Measurements from ENCODE around the gene KIAA1549. TPM values are rescaled to one million over a fixed set of nuclear protein-coding genes. Genes with fewer than 3 reads are reported as not detected.

The KIAA1549 gene
- total RNA-seq, 1 experiment from 2014 or later = 19.9 TPM

DNA sequence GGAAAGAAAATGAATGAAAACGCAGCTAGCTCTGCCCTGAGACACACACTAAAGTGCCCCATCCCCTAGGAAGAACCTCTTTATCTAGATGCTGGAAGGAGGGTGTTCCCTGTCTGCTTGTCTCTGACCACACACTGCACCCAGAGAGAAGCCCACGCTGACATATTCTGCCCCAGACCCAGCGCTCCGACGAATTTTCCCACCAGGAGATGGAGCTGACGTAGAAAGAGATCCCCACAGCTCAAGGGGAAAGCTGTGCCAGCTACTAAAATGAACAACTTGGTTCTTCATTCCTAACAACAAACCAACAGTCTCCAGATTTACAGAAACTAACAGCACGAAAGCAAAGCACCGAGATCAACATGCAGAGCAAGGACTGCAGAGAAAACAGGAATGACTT is 73.3 kb downstream of the KIAA1549 start:
- intact Hi-C loops (cut with micrococcal nuclease; ENCODE audit: unreplicated experiment) = no loop called here
- POLR2A ChIA-PET = no interaction called here

DNA sequence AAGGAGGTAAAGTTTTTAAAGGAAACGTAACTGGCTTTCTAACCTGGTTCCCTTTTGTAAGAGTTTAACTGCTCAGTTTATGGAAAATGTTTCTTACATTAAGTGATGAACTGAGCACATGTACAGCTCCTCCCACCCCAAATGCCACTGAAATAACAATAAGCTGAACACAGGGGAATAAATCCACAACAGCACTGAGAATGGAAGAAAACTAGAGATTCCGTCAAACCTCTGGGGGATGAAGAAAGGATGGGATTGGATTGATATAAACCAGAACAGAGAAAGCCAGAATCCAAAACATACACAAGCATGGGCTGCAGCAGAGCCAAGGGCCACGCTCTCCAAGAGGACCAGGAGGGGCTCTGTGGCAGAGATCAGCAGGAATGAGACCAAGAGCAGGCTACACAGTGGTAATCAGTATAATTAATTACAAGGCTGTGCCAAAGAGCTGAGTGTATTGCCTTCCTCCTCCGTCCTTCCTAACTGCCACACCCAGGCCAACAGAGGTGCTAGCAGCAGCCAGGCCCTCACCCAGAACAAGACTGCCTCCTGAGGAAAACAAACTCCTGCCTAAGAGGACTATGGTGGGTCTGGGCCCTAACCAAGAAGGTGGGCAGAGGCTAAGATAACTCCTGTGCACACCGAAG is 73.9 kb downstream of the KIAA1549 start:
- no TSS peak for BruUV-seq (replicated peaks)
- no peaks in the 10 kb centered on the region for H3K4me1 Mint-ChIP-seq (ENCODE audit: low read depth, unreplicated experiment)
- Histone ChIP-seq H3K4me1 (no peaks in the 10 kb centered on the region), H3K36me3 (ENCODE audit: control insufficient read depth, insufficient read depth, low read length) (no peaks in the 10 kb centered on the region), H3K27me3 (replicated peaks; ENCODE audit: control insufficient read depth, insufficient read depth, low read length) (no peaks in the 10 kb centered on the region), H3K9me3 (no peaks in the 10 kb centered on the region), H3K4me3 (ENCODE audit: low read depth, low read length) (no peak overlapping the region)
- no peak overlapping the region for H3K27ac Mint-ChIP-seq (ENCODE audit: unreplicated experiment)
- intact Hi-C loops (cut with micrococcal nuclease; ENCODE audit: unreplicated experiment) = no loop called here
- H3K27me3 Mint-ChIP-seq (ENCODE audit: insufficient read depth, unreplicated experiment) = no peaks in the 10 kb centered on the region
- TF ChIP-seq, protein P1, sequence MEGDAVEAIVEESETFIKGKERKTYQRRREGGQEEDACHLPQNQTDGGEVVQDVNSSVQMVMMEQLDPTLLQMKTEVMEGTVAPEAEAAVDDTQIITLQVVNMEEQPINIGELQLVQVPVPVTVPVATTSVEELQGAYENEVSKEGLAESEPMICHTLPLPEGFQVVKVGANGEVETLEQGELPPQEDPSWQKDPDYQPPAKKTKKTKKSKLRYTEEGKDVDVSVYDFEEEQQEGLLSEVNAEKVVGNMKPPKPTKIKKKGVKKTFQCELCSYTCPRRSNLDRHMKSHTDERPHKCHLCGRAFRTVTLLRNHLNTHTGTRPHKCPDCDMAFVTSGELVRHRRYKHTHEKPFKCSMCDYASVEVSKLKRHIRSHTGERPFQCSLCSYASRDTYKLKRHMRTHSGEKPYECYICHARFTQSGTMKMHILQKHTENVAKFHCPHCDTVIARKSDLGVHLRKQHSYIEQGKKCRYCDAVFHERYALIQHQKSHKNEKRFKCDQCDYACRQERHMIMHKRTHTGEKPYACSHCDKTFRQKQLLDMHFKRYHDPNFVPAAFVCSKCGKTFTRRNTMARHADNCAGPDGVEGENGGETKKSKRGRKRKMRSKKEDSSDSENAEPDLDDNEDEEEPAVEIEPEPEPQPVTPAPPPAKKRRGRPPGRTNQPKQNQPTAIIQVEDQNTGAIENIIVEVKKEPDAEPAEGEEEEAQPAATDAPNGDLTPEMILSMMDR (IDR thresholded peaks at IDR 0.05; ENCODE audit: insufficient read depth in 1 of 2, low read depth in 1 of 2, low read length in 1 of 2, severe bottlenecking in 1 of 2, unreplicated experiment in 1 of 2) = no peak
- H3K9me3 Mint-ChIP-seq (ENCODE audit: unreplicated experiment) = no peaks in the 10 kb centered on the region
- H3K36me3 Mint-ChIP-seq (ENCODE audit: insufficient read depth, unreplicated experiment) = peaks cover 22% of the 10 kb centered on the region
- H3K4me3 Mint-ChIP-seq (ENCODE audit: unreplicated experiment) = no peak overlapping the region
- POLR2A ChIA-PET = interaction anchor here (0.6 kb wide), 1 partner anchor 93 kb away, joined by 4 read pairs; no protein-coding TSS in a partner anchor
- no peak for DNase-seq
- CTCF ChIA-PET = interaction anchor here (1.0 kb wide), 1 partner anchor 168 kb away, joined by 5 read pairs; no protein-coding TSS in a partner anchor

More for the DNA sequence above, 73.3 kb downstream of the KIAA1549 start:
- no TSS peak for BruUV-seq (replicated peaks)
- CTCF ChIA-PET = interaction anchor here (1.0 kb wide), 1 partner anchor 167 kb away, joined by 5 read pairs; no protein-coding TSS in a partner anchor
- H3K9me3 ChIP-seq = no peaks in the 10 kb centered on the region
- H3K27me3 ChIP-seq (replicated peaks; ENCODE audit: control insufficient read depth, insufficient read depth, low read length) = no peaks in the 10 kb centered on the region
- H3K36me3 ChIP-seq (ENCODE audit: control insufficient read depth, insufficient read depth, low read length) = no peaks in the 10 kb centered on the region
- no peaks in the 10 kb centered on the region for H3K9me3 Mint-ChIP-seq (ENCODE audit: unreplicated experiment)
- H3K36me3 Mint-ChIP-seq (ENCODE audit: insufficient read depth, unreplicated experiment) = peaks cover 17% of the 10 kb centered on the region
- no peak for DNase-seq
- H3K4me3 ChIP-seq (ENCODE audit: low read depth, low read length) = no peak overlapping the region
- H3K27me3 Mint-ChIP-seq (ENCODE audit: insufficient read depth, unreplicated experiment) = no peaks in the 10 kb centered on the region
- H3K4me1 Mint-ChIP-seq (ENCODE audit: low read depth, unreplicated experiment) = no peaks in the 10 kb centered on the region
- TF ChIP-seq, protein P1 (IDR thresholded peaks at IDR 0.05; ENCODE audit: insufficient read depth in 1 of 2, low read depth in 1 of 2, low read length in 1 of 2, severe bottlenecking in 1 of 2, unreplicated experiment in 1 of 2) = no peak
- no peak overlapping the region for H3K4me3 Mint-ChIP-seq (ENCODE audit: unreplicated experiment)
- H3K4me1 ChIP-seq = no peaks in the 10 kb centered on the region
- no peak overlapping the region for H3K27ac Mint-ChIP-seq (ENCODE audit: unreplicated experiment)

DNA sequence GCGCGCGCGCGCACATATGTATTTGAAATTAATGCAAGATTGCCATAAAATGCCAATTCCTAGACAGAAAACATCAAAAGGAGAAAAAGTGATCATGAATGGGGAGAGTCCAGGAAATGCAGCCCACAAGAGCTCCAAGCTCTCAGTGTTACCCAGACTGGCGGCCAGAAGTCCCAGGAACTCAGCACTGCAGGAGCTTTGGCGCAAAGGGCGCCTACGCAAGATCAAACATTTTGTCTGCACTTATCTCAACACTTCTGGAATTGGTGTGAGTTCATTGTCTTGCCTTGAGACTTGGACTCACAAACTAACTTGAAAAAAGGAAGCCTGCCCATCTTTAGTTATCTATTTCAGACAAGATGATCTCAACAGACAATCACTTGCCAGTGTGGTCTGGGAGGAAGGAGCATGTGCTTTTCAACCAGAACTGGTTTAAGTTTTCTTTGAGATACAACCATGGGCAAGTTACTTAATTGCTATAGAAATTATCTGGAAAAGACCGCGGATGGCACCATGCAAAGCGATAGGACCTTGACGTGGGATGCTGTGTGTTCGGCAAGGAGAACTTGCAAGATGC is 77.2 kb downstream of the KIAA1549 start:
- POLR2A ChIA-PET = no interaction called here
- H3K36me3 Mint-ChIP-seq (ENCODE audit: insufficient read depth, unreplicated experiment) = peaks cover 30% of the 10 kb centered on the region

More for the DNA sequence above, 77.2 kb downstream of the KIAA1549 start:
- Histone ChIP-seq H3K27me3 (replicated peaks; ENCODE audit: control insufficient read depth, insufficient read depth, low read length) (no peaks in the 10 kb centered on the region), H3K9me3 (no peaks in the 10 kb centered on the region), H3K4me1 (no peaks in the 10 kb centered on the region), H3K4me3 (ENCODE audit: low read depth, low read length) (no peak overlapping the region), H3K36me3 (ENCODE audit: control insufficient read depth, insufficient read depth, low read length) (no peaks in the 10 kb centered on the region)
- intact Hi-C loops (cut with micrococcal nuclease; ENCODE audit: unreplicated experiment) = no loop called here
- CTCF ChIA-PET = no interaction called here
- no TSS peak for BruUV-seq (replicated peaks)
- Mint-ChIP-seq H3K27me3 (ENCODE audit: insufficient read depth, unreplicated experiment) (no peaks in the 10 kb centered on the region), H3K9me3 (ENCODE audit: unreplicated experiment) (no peaks in the 10 kb centered on the region), H3K4me1 (ENCODE audit: low read depth, unreplicated experiment) (no peaks in the 10 kb centered on the region), H3K4me3 (ENCODE audit: unreplicated experiment) (no peak overlapping the region), H3K27ac (ENCODE audit: unreplicated experiment) (no peak overlapping the region)
- TF ChIP-seq, protein P1 (IDR thresholded peaks at IDR 0.05; ENCODE audit: insufficient read depth in 1 of 2, low read depth in 1 of 2, low read length in 1 of 2, severe bottlenecking in 1 of 2, unreplicated experiment in 1 of 2) = no peak
- no peak for DNase-seq

Measured in Caco-2 (cell line).